ENCODE measurements around the gene KLHL29.

DNA sequence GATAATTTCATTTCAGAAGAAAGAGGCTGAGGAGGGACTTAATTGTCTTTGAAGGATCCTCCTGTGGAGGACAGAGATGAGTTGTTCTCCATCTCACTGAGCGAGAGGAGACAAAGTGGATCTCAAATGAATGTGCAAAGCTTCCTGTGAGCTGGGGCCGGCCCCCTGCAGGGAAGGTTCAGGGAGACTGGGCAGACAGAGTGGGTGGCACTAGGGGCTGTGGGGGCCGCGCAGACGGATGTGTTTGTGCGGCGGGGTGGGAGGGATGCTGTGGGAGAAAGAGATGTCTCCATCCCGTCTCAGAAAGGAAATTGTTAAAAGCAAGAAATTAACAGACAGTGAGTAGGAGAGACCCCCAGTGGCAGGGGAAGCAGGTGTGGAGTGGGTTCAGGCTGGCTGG lies 29.1 kb downstream of the KLHL29 start:
- TF ChIP-seq, protein P1, sequence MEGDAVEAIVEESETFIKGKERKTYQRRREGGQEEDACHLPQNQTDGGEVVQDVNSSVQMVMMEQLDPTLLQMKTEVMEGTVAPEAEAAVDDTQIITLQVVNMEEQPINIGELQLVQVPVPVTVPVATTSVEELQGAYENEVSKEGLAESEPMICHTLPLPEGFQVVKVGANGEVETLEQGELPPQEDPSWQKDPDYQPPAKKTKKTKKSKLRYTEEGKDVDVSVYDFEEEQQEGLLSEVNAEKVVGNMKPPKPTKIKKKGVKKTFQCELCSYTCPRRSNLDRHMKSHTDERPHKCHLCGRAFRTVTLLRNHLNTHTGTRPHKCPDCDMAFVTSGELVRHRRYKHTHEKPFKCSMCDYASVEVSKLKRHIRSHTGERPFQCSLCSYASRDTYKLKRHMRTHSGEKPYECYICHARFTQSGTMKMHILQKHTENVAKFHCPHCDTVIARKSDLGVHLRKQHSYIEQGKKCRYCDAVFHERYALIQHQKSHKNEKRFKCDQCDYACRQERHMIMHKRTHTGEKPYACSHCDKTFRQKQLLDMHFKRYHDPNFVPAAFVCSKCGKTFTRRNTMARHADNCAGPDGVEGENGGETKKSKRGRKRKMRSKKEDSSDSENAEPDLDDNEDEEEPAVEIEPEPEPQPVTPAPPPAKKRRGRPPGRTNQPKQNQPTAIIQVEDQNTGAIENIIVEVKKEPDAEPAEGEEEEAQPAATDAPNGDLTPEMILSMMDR (IDR thresholded peaks at IDR 0.05; ENCODE audit: low read length), result no peak
- TF ChIP-seq EZH2 (optimal IDR thresholded peaks at IDR 0.05; ENCODE audit: low read depth, low read length), result no peak
